ENCODE results near the gene CFAP61. TPM values are rescaled to one million over a fixed set of nuclear protein-coding genes. Genes with fewer than 3 reads are reported as not detected.

Gene CFAP61
- total and polyA plus RNA-seq, 2 donors from 2014 or later = 0.58 to 2.6 TPM

- Histone ChIP-seq H3K27ac (ENCODE audit: low read depth in 2 of 2, low read length in 2 of 2) (no peak overlapping the region), H3K9me3 (ENCODE audit: control insufficient read depth in 2 of 3, insufficient read depth in 1 of 3, low read length in 3 of 3) (no peaks in the 10 kb centered on the region), H3K36me3 (ENCODE audit: control insufficient read depth in 2 of 3, insufficient read depth in 3 of 3, low read length in 3 of 3) (peaks cover 0 to 14% (median 4%) of the 10 kb centered on the region in 3 donors), H3K9ac (ENCODE audit: low read length in 3 of 3) (no peak overlapping the region), H3K4me3 (ENCODE audit: low read length in 3 of 3) (no peak overlapping the region), H3K4me1 (ENCODE audit: control insufficient read depth in 2 of 3, insufficient read depth in 2 of 3, low read depth in 1 of 3, low read length in 3 of 3) (peaks cover 8 to 21% (median 12%) of the 10 kb centered on the region in 3 donors), H3K27me3 (ENCODE audit: control insufficient read depth, insufficient read depth, low read length) (no peaks in the 10 kb centered on the region)
- no peak for TF ChIP-seq CTCF (IDR thresholded peaks at IDR 0.05; ENCODE audit: borderline replicate concordance, extremely low read depth, insufficient read depth)
- DNase-seq = no peak
- FAIRE-seq = no peak
- intact Hi-C loops (cut with DNase I) = no loop called here
Observed at GRCh38 chr20:20005342-20005741, 47.0 kb upstream of the CFAP61 start.

GRCh38 chr20:20009784-20010253 lies 42.5 kb upstream of the CFAP61 start:
- no peak for TF ChIP-seq CTCF (IDR thresholded peaks at IDR 0.05; ENCODE audit: borderline replicate concordance, extremely low read depth, insufficient read depth)
- FAIRE-seq (no peak), DNase-seq (no peak)
- peaks cover 0 to 10% (median 0%) of the 10 kb centered on the region in 3 donors for H3K4me1 ChIP-seq (ENCODE audit: control insufficient read depth in 2 of 3, insufficient read depth in 2 of 3, low read depth in 1 of 3, low read length in 3 of 3)
- no peaks in the 10 kb centered on the region for H3K9me3 ChIP-seq (ENCODE audit: control insufficient read depth in 2 of 3, insufficient read depth in 1 of 3, low read length in 3 of 3)
- H3K36me3 ChIP-seq (ENCODE audit: control insufficient read depth in 2 of 3, insufficient read depth in 3 of 3, low read length in 3 of 3) = no peaks in the 10 kb centered on the region
- H3K27me3 ChIP-seq (ENCODE audit: control insufficient read depth, insufficient read depth, low read length) = no peaks in the 10 kb centered on the region
- no peak overlapping the region for H3K9ac ChIP-seq (ENCODE audit: low read length in 3 of 3)
- intact Hi-C loops (cut with DNase I) = no loop called here
- no peak overlapping the region for H3K4me3 ChIP-seq (ENCODE audit: low read length in 3 of 3)
- peak overlapping the region in 1 of 2 donors; percentile 27 for H3K27ac ChIP-seq (ENCODE audit: low read depth in 2 of 2, low read length in 2 of 2)

GRCh38 chr20:20010639-20011500 lies 41.5 kb upstream of the CFAP61 start:
- no peak overlapping the region for H3K9ac ChIP-seq (ENCODE audit: low read length in 3 of 3)
- no peaks in the 10 kb centered on the region for H3K36me3 ChIP-seq (ENCODE audit: control insufficient read depth in 2 of 3, insufficient read depth in 3 of 3, low read length in 3 of 3)
- DNase-seq (peak in 3 of 5 donors; percentile 32 to 92 (median 79)), FAIRE-seq (peak; percentile 74)
- no peak overlapping the region for H3K4me3 ChIP-seq (ENCODE audit: low read length in 3 of 3)
- H3K27ac ChIP-seq (ENCODE audit: low read depth in 2 of 2, low read length in 2 of 2) = peak overlapping the region in 1 of 2 donors; percentile 56
- H3K4me1 ChIP-seq (ENCODE audit: control insufficient read depth in 2 of 3, insufficient read depth in 2 of 3, low read depth in 1 of 3, low read length in 3 of 3) = peaks cover 0 to 10% (median 0%) of the 10 kb centered on the region in 3 donors
- no peaks in the 10 kb centered on the region for H3K9me3 ChIP-seq (ENCODE audit: control insufficient read depth in 2 of 3, insufficient read depth in 1 of 3, low read length in 3 of 3)
- TF ChIP-seq CTCF (IDR thresholded peaks at IDR 0.05; ENCODE audit: borderline replicate concordance, extremely low read depth, insufficient read depth) = no peak
- intact Hi-C loops (cut with DNase I) = no loop called here
- H3K27me3 ChIP-seq (ENCODE audit: control insufficient read depth, insufficient read depth, low read length) = no peaks in the 10 kb centered on the region

Measured in kidney (tissue), 14 donors.